NCI-H2227 (cell line): ENCODE measurements around the gene RAD54L.

Experiments
- DNase-seq: peaks from one replicate; lab custom pipeline; 2025; ENCODE audit not compliant: unreplicated experiment; lab: John Stamatoyannopoulos, UW

The RAD54L gene

DNA sequence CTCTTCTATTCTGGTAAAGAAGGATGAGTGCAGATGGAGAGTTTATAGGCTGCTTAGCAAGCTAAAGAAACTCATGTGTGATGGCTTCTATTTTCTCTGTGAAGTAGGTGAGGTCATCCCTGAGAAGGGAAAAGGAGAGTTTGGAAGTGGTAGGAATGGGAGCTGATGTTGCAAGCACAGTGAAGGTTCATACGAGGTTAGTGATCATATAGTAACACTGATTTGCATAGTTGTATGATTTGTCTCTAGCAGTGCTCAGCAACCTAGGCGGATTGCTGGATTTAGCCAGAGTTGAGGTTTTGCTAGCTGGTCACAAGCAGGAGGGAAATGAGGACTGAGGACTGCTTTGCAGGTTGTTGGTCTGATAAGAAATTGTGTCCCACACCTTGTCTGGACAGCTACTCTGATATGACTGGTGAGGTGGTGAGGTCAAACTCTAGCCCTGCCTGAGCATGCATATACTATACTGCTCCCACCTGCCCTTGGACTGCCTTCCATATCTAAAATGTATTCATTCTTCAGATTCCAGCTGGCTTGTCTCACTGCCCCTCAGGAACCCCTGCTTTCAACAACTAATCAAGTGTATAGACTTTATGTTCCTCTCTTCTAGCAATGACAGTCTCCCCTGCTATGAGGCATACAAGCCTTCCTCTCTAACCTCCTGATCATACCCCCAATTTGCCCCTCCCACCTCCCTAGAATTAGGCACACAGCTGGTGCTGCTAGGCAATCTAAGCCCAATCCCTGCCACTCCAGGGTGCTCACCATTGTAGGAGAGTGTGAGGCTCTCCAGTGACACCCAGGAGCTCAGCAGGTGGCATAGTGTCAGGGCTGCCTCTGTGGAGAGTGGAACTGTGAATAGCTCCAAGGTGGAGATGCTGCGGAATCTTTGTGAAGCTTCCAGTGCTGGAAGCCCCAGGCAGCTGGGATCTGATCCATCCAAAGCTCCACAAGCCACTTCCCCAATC, 37.3 kb downstream of the RAD54L start:
- DNase-seq = no peak

DNA sequence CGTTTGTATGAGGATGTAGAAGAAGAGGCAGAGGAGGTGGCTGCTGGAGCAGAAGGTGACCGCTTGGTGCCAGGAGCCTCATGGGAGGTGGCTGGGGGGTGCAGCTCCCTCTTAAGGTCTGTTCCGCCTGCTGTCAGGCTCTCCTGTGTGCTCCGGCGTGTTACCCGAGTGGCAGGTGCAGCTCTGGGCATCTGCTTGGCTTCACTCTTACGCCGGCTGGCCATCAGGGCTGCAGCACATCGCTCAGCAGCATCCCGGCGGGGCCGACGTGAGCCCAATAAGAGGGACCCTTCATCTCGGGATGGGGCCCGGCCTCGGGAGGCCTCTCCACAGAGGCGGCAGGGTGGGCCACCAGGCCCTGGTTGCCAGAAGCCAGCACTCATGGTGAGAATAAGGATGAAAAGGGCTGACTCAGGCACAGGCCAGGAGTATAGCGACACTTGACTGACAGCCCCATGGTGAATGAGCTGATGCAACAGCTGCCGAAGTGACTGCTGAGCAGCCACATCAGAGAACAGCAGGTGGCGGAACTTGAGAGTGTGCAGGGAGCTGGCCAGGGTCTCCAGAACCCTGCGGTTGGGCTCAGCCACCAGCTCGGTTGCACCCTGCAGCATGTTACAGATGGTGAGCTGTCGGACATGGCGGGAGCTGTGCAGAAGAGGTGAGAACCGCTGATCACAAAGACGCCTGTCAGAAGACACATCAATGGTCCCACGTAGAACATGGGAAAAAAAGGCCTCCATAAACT, 38.3 kb downstream of the RAD54L start:
- DNase-seq = no peak

DNA sequence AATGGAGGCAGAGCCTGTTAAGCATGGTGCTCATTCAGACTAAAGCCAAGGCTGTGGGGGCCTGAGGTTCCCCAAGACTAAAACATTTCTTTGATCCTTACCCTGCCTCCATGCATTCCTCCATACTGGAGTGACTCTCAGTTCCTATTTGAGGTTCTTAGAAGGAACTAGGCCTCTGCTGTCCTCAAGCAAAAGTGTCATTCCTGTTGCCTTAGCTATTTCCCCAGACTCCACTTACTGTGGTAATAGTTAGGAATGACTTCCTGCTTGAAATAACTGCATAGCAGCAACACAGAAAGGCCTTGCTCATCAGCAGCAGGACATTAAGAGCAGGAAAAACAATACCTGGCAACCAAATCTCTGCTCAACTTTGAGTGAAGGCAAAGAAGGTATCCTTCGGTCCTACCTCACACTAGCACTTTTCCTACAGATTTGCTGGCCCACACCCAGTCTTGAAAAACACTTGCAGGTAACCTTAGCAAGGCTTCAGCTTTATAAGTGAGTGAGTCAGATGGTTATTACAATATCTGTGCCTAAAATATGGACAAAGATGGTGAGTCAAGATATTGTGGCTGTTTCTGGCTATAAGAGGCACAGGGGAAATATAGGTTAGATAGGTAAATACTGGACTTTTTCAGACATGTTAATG, 41.0 kb downstream of the RAD54L start:
- no peak for DNase-seq

DNA sequence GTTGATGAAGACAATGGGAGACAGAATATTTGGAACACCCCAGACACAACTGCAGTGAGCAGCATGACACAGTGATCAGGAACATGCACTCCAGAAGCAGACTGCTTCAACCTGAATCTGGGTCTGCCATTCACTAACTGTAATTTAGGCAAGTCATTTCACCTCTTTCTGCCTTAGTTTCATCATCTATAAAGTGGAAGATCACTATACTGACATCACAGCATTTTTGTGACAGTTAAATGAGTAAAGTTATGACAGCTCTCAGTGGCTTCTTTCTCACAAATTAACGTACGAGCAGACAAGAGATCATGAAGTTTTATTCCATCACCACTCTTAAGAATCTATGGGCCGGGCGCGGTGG, 41.6 kb downstream of the RAD54L start:
- no peak for DNase-seq

DNA sequence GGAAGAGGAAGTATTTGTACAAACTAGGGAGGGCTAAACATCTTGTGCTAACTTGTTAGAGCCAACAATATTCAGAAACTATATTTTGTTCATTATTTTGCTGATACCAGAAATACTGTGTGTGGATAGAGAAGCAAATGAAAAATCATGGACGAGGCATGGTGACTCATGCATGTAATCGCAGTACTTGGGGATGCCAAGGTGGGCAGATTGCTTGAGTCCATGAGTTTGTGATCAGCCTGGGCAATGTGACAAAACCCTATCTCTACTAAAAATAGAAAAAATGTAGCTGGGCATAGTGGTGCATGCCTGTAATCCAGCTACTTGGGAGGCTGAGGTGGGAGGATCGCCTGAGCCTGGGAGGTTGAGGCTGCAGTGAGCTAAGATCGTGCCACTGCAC, 42.4 kb downstream of the RAD54L start:
- no peak for DNase-seq

DNA sequence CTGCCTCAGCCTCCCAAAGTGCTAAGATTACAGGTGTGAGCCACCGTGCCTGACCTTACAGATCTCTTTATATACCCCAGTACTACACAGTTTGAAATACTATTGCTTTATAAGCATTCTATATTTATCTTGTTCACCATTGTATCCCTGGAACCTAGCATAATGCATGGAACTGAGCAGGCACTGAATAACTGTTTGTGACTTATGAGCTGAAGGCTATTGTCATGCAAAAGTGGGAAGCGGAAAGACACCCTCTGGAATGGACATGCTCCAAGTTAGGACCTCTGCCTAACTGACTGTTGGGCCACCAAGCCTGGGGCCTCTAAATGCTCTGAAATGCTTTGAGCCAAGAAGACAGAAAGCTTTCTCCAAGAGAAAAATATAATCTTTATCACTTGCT, 47.7 kb downstream of the RAD54L start:
- DNase-seq = no peak

DNA sequence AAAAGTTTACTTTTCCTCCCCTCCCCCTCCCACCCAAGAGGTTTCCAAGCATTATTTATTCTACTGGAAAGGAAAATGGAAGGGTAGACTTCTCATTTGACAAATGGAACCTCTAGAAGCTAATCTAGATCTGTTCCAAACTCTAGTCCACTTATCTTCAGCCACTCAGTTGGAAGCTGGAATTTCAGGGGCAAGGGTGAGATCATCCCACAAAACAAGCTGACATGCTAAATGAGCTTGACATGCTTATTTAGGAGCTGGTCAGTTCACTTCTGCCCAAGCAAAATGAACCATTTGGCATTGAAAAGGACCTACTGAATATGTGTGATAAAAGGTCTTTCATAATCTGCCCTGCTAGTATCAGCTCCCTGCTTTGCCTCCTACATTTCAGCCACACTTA, 50.8 kb downstream of the RAD54L start:
- no peak for DNase-seq

DNA sequence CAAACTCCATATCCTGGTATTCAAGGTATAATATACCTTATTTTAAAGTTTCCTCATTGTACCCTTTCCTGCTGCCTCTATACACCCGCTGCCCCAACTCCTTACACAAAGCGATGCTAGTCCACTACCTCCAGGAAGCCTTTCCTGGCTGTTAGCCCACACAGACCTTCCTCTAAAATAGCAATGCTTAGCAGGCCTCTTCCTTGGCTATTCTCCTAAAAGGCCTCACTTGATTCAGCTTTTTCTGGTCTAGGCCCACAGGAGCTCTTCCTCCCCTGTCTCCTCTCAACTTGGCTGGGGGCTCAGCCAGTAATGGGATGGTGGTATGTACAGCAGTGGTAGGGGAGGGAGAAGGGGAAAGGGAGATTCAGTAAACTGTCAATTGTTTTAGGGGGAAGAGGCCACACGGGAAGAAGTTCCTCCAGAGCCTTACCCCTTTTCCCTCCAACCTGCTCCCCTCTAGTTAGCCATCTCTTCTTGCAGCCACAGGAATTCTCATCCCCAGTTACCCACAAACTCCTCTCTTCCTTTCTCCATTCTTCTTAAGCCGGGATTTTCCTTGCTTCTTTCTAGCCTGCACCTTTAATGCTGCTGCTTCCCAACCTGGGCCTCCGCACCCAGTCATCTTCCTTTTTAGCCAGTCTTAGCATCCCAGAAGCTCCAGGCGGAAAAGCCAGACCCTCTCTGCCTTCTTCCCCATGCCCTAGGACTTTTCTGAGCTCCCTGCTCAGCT, 53.3 kb downstream of the RAD54L start:
- no peak for DNase-seq

DNA sequence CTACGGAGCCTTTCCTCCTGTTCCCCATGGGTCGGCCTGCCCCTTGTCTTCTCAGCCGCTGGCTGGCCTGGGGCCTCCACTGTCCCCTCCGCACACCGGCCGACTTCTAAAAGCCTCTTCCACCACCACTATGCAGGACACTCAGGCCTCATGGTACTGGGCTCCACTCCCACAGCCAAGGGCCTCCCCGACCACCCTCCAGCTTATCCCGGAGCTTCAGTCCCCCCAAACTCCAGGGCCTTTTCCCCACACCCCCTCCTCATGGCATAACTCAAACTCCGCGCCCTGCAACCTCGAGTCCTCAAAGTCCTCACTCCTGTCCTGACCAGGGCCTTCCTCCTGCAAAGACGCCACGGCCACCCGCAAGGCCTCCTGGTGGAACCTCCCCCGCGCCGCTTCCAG, 53.8 kb downstream of the RAD54L start:
- no peak for DNase-seq

DNA sequence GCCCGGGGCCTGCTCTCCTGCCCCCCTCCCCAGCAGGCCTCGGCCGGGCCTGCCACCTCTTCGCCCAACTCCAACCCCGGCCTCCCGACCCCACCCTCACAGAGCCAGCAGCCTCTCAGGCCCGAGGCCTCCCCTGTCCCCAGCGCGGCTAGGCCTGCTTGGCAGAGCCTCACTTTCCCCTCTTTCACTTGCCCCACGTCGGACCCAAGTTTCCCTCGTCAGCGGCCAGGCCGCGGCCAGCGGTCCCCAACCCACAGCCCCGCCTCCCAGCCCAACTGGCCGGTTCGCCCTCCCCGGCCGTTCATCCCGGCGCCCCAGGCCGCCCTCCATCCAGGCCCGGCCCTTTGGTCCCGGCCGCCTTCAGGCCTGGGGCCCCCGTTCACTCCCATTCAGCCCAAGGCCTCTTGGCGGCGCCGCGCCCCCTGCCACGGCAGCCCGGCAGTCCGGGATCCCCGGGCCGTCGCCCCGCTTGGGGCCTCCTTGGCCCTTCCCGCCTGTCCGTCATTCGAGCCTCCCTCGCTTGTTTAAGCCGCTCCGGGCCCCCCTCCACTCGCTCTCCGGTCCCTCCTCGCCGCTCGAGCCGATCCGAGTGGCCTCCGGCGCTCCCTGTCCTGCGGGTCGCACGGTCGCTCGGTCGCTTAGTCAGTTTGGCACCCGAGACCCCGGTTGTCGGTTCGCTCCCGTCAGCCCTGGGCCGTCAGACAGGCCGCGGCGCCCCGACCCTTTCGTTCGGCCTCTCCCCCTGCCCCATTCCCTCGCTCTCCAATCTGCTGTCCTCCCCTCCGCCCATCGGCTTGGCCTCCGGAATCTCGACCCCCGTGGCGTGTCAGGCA, 54.5 kb downstream of the RAD54L start:
- DNase-seq = peak; percentile 66

DNA sequence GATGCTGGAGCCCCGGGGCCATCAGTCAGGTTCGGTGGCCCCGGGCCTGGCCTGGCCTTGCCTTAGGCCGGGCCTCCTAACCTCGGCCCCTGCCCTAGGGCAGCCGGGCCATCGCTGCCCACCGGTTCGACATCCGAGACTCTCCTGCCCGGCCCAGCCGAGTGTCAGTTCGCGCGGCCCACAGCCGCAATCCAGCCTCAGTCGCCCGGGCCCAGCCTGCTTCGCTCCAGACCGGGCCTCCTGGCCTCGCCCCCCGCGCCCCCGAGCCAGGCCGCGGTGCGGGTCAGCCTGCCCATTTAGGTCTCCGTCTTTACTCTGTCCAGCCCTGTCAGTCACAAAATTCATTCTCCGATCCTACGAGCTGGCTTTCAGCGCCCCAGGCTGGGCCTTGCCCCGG, 55.1 kb downstream of the RAD54L start:
- DNase-seq = peak; percentile 67

DNA sequence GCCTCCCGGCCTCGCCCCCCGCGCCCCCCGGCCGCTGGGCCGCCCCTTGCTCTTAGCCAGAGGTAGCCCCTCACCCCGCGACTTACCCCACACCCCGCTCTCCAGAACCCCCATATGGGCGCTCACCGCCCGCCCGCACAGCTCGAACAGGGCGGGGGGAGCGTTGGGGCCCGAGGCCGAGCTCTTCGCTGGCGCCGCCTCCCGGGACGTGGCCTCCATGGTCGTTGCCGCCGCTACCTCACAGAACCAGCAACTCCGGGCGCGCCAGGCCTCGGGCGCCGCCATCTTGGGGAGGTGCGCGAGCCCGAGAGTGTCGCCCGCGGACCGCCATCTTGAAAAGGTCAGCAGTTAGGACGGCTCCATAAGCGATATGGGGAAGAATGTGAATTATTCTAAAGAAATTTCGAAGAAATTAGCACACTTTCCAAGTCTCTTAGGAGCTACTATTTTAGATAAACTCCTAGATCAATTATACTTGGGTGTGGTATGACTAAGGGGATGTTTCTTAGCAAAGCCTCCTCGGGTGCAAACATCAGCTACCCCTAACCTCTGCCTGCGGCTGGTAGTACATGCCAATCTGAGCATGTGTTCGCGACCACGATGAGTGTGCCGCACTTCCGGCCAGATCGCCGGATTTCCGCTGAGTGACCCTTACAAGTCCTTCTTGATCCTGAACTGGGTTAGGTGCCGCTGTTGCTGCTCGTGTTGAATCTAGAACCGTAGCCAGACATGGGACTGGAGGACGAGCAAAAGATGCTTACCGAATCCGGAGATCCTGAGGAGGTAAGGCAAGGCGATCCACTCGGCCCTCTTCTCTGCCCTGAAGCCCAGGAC, 55.7 kb downstream of the RAD54L start, which contains the start of the genes LRRC41 and UQCRH:
Gene LRRC41, minus strand, starts transcription at position 579 of the 834 bp plus-strand sequence. Its CDS starts 294 bp downstream, at position 285.
Gene UQCRH, plus strand, starts transcription at position 661 of the 834 bp plus-strand sequence. Its CDS starts 69 bp downstream, at position 730.
- DNase-seq = peak; percentile 97

DNA sequence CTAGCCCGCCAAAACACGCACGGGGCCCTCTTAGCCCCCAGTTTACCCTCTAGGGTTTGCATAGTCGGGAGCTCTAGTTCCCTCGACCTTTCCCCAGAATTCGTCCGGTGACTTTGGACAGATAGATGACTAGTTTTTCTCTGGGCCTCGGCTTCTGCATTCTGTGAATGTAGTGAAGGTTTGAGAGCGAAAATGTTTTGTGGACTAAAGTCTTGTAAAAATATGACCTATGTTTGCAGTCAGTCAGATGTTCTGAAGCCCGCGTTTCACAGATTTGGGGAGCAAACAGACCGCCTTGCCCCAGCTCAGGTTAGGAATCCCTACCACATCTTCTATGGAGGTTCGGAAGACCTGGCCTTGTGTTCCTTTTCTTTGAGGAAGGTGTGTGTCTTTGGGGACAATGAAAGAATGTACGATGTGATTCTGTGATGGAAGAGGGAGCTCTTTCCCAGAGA, 56.3 kb downstream of the RAD54L start:
- no peak for DNase-seq

DNA sequence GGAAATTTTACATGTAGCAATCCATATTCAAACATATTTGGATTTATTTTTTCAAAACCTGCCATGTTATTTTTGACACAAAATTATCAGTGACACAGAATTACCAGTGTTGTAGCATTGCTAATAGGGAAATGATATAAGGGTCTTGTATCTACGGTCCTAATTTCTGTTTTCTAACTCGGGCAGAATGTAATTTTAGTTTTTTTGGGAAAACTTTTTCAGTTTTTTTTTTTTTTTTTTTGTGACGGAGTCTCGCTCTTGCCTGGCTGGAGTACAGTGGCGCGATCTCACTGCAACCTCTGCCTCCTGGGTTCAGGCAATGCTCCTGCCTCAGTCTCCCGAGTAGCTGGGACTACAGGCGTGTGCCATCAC, 58.6 kb downstream of the RAD54L start:
- no peak for DNase-seq

DNA sequence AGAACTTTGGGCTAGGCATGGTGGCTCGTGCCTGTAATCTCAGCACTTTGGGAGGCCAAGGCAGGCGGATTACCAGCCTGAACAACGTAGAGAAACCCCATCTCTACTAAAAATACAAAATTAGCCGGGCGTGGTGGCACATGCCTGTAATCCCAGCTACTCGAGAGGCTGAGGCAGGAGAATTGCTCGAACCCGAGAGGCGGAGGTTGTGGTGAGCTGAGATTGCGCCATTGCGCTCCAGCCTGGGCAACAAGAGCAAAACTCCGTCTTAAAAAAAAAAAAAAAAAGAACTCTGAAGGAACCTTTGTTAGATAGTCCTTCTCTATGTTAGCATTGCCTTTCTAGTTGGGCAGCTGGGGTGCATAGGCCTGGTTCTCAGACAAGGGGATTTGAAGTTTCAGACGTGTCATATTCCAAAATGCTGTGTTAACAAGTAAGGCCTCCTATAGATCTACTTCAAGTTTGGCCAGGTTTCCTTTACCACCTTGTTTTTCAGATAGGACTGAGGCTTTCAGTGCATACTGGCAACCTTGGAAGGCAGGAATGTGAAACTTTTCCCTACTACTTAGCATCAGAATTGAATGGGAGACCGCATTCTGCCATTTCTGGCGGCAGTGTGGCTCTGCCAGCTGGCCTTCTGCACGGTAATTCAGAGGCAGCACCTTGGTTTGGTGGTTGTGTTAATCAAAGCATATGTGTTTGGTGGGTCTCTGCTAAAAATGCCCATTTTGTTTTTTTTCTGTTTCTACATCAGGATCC, 62.0 kb downstream of the RAD54L start:
- DNase-seq = no peak

DNA sequence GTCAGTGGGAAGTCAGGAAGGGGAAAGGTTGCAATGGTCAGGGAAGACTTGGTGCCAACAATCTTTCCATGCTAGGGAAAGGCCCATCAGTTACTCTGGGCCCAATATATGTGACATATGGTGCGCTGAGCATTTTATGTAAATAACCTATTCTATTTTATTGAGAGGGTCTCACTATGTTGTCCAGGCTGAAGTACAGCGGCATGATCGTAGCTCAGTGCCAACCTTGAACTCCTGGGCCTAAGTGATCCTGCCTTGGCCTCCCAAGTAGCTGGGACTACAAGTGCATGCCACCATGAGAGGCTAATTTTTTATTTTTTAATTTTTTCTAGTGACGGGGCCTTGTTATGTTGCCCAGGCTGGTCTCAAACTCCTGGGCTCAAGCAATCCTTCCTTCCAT, 62.8 kb downstream of the RAD54L start:
- no peak for DNase-seq

DNA sequence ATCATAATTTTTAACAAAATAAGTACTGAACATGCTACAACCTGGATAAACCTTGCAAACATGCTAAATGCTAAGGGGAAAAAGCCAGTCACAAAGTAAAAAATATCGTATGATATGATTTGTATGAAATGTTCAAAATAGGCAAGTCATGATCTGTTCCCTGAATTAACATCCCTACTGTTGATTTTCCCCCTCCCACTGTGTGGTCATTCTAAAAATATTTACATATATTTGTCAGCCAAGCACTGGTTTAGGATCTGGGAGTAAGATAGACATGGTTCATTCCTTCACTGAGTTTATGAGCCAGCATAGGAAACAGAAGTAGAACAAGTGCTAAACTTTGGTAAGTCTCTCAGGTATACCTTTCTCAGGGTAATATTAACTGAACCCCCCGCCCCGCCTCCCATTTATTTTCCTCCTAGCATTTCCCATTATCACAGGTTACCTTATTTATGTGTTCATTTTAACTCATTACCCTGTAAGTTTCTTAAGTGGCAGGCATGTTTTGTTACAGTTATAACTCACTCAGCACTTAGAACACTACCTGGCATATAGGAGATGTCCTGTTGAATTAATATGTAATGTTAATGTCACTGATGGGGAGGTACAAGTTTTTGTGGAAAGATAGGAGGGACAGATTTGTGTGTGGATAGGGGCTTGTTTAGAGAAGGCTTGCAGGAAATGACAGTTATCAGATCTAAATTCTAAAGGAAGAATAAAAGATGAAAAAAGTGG, 68.3 kb downstream of the RAD54L start:
- no peak for DNase-seq

DNA sequence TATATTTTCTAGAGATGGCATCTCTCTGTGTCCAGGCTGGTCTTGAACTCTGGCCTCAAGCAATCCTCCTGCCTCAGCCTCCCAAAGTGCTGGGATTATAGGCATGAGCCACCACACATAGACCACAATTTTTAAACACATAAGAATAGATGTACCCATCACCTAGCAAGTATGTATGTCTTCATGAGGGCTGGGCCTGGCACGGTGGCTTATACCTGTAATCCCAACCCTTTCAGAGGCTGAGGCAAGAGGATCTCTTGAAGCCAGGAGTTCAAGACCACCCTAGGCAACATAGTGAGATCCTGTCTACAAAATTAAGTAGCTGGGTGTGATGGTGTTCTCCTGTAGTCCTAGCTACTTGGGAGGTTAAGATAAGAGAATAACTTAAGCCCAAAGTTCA, 69.8 kb downstream of the RAD54L start:
- DNase-seq = no peak
